Measurements from ENCODE around the gene LYRM4.

The LYRM4 gene

GRCh38 chr6:5257400-5257799 is 3.4 kb downstream of the LYRM4 start:
- no peak for TF ChIP-seq CTCF (conservative IDR thresholded peaks at IDR 0.05)
- no peak overlapping the region for H3K27ac ChIP-seq

- TF ChIP-seq CTCF (conservative IDR thresholded peaks at IDR 0.05): no peak
- no peak overlapping the region for H3K27ac ChIP-seq
Measured at GRCh38 chr6:5256952-5257351, 3.8 kb downstream of the LYRM4 start.

GRCh38 chr6:5250911-5251310 is 9.8 kb downstream of the LYRM4 start:
- H3K27ac ChIP-seq: no peak overlapping the region
- no peak for TF ChIP-seq CTCF (conservative IDR thresholded peaks at IDR 0.05)

- TF ChIP-seq CTCF (conservative IDR thresholded peaks at IDR 0.05): no peak
- no peak overlapping the region for H3K27ac ChIP-seq
Measured at GRCh38 chr6:5250451-5250850, 10.3 kb downstream of the LYRM4 start.

GRCh38 chr6:5249451-5250122 is 11.2 kb downstream of the LYRM4 start:
- TF ChIP-seq CTCF (conservative IDR thresholded peaks at IDR 0.05): no peak

GRCh38 chr6:5248302-5249098 is 12.2 kb downstream of the LYRM4 start:
- H3K27ac ChIP-seq: no peak overlapping the region
- no peak for TF ChIP-seq CTCF (conservative IDR thresholded peaks at IDR 0.05)

More at GRCh38 chr6:5249451-5250122, 11.2 kb downstream of the LYRM4 start:
- no peak overlapping the region for H3K27ac ChIP-seq

GRCh38 chr6:5247201-5247600 is 13.5 kb downstream of the LYRM4 start:
- no peak for TF ChIP-seq CTCF (conservative IDR thresholded peaks at IDR 0.05)

More at GRCh38 chr6:5247201-5247600, 13.5 kb downstream of the LYRM4 start:
- no peak overlapping the region for H3K27ac ChIP-seq

Data from VCaP (cell line).